Tibial nerve (tissue), 4 donors: ENCODE measurements around the gene RASGEF1B. TPM values are rescaled to one million over a fixed set of nuclear protein-coding genes. Genes with fewer than 3 reads are reported as not detected.

Experiments
- DNase-seq, 2 donors: peaks; one replicate each; pipeline ENCODE4 v3.0.0-alpha.2; 2019; ENCODE audit warnings: low spot score in 2 of 2
- H3K27ac ChIP-seq, 4 donors: fragments of 200-600 bp; sonication (generic) in 3 of 4; one replicate each; pipeline ENCODE4 v1.5.1; 2017 to 2019; ENCODE audit warnings: mild to moderate bottlenecking in 1 of 4
- H3K27me3 ChIP-seq, 2 donors: fragments of 200-600 bp; sonication (generic) in 1 of 2; one replicate each; pipeline versions ENCODE4 v1.5.1 to v1.6.0; 2017 to 2019
- H3K36me3 ChIP-seq, 3 donors: fragments of 200-600 bp; sonication (generic); one replicate each; pipeline ENCODE4 v1.5.1; 2018 to 2019
- H3K4me1 ChIP-seq, 4 donors: fragments of 200-600 bp; sonication (generic) in 3 of 4; one replicate each; pipeline ENCODE4 v1.5.1; 2017 to 2019
- H3K4me3 ChIP-seq, 4 donors: fragments of 200-600 bp; sonication (generic) in 3 of 4; one replicate each; pipeline ENCODE4 v1.5.1; 2017 to 2019; ENCODE audit warnings: mild to moderate bottlenecking in 1 of 4, moderate library complexity in 1 of 4
- H3K9me3 ChIP-seq, 4 donors: fragments of 200-600 bp; sonication (generic) in 3 of 4; one replicate each; pipeline ENCODE4 v1.5.1; 2017 to 2019
- CTCF ChIP-seq, 5 experiments: fragments of 200-600 bp in 3 of 5; fragments of 450-650 bp in 2 of 5; sonication (generic) in 3 of 5; IDR thresholded peaks; one replicate each; pipeline ENCODE4 v1.5.1; 2016 to 2019; ENCODE audit warnings: antibody characterized with exemption in 5 of 5, mild to moderate bottlenecking in 3 of 5, moderate library complexity in 2 of 5
- EP300 ChIP-seq, 2 donors: sonication (generic); formaldehyde crosslinking; IDR thresholded peaks; one replicate each; pipeline ENCODE4 v1.6.1; 2017; ENCODE audit warnings: antibody characterized with exemption in 2 of 2, mild to moderate bottlenecking in 1 of 2
- POLR2A ChIP-seq, 2 donors: fragments of 450-650 bp; IDR thresholded peaks; one replicate each; pipeline ENCODE4 v1.6.1; 2017; ENCODE audit warnings: antibody characterized with exemption in 2 of 2, mild to moderate bottlenecking in 2 of 2, moderate library complexity in 2 of 2
- WGBS, 2 donors: methylation state at CpG; one replicate each; pipeline ENCODE4 v1.1.5; 2018; 5-methylcytosine and 5-hydroxymethylcytosine counted together
- total RNA-seq, 4 donors: library from RNA; depleted of rRNA; stranded (reverse); fragments of >200 nt; gene quantifications; one replicate each; pipeline ENCODE4 v1.1.0, GENCODE V29; 2016

Gene RASGEF1B
- total RNA-seq, 4 donors from 2014 or later: 12.4 to 32.8 (median 15.0) TPM

- H3K4me1 ChIP-seq: no peaks in the 10 kb centered on the region
- DNase-seq: no peak
- no peaks in the 10 kb centered on the region for H3K27me3 ChIP-seq
- TF ChIP-seq CTCF (IDR thresholded peaks at IDR 0.05): no peak
- TF ChIP-seq POLR2A (IDR thresholded peaks at IDR 0.05): no peak
- TF ChIP-seq EP300 (IDR thresholded peaks at IDR 0.05): no peak
- H3K4me3 ChIP-seq: no peak overlapping the region
- 96 to 97% methylated on average over 2 of the region's 2 CpGs for WGBS, 2 donors
- no peaks in the 10 kb centered on the region for H3K36me3 ChIP-seq
- H3K27ac ChIP-seq: no peak overlapping the region
- H3K9me3 ChIP-seq: peaks cover 0 to 9% (median 0%) of the 10 kb centered on the region in 4 donors
Measured at GRCh38 chr4:81389720-81390119, 82.0 kb downstream of the RASGEF1B start.

GRCh38 chr4:81380437-81380836, 91.3 kb downstream of the RASGEF1B start:
- Histone ChIP-seq H3K9me3 (no peaks in the 10 kb centered on the region), H3K4me1 (no peaks in the 10 kb centered on the region), H3K27me3 (no peaks in the 10 kb centered on the region), H3K27ac (no peak overlapping the region), H3K4me3 (no peak overlapping the region), H3K36me3 (no peaks in the 10 kb centered on the region)
- 71 to 84% methylated on average over 2 of the region's 2 CpGs for WGBS, 2 donors
- DNase-seq: no peak
- no peak for TF ChIP-seq CTCF (IDR thresholded peaks at IDR 0.05)
- TF ChIP-seq POLR2A (IDR thresholded peaks at IDR 0.05): no peak
- no peak for TF ChIP-seq EP300 (IDR thresholded peaks at IDR 0.05)

- no peak overlapping the region for H3K4me3 ChIP-seq
- 83 to 90% methylated on average over 1 of the region's 1 CpG for WGBS, 2 donors
- no peak overlapping the region for H3K27ac ChIP-seq
- H3K36me3 ChIP-seq: no peaks in the 10 kb centered on the region
- H3K4me1 ChIP-seq: no peaks in the 10 kb centered on the region
- H3K27me3 ChIP-seq: no peaks in the 10 kb centered on the region
- no peak for DNase-seq
- TF ChIP-seq EP300 (IDR thresholded peaks at IDR 0.05) (no peak), CTCF (IDR thresholded peaks at IDR 0.05) (no peak), POLR2A (IDR thresholded peaks at IDR 0.05) (no peak)
- peaks cover 0 to 6% (median 0%) of the 10 kb centered on the region in 4 donors for H3K9me3 ChIP-seq
Measured at GRCh38 chr4:81378386-81378785, 93.3 kb downstream of the RASGEF1B start.

GRCh38 chr4:81377191-81377590, 94.5 kb downstream of the RASGEF1B start:
- H3K4me1 ChIP-seq: no peaks in the 10 kb centered on the region
- no peak for DNase-seq
- H3K27ac ChIP-seq: no peak overlapping the region
- H3K27me3 ChIP-seq: no peaks in the 10 kb centered on the region
- H3K9me3 ChIP-seq: peaks cover 0 to 6% (median 0%) of the 10 kb centered on the region in 4 donors
- no peaks in the 10 kb centered on the region for H3K36me3 ChIP-seq
- WGBS, 2 donors: 62 to 79% methylated on average over 1 of the region's 1 CpG
- no peak overlapping the region for H3K4me3 ChIP-seq
- no peak for TF ChIP-seq CTCF (IDR thresholded peaks at IDR 0.05)

- H3K4me3 ChIP-seq: no peak overlapping the region
- no peak for DNase-seq
- no peaks in the 10 kb centered on the region for H3K4me1 ChIP-seq
- 85 to 87% methylated on average over 2 of the region's 2 CpGs for WGBS, 2 donors
- TF ChIP-seq CTCF (IDR thresholded peaks at IDR 0.05) (no peak), EP300 (IDR thresholded peaks at IDR 0.05) (no peak), POLR2A (IDR thresholded peaks at IDR 0.05) (no peak)
- no peaks in the 10 kb centered on the region for H3K36me3 ChIP-seq
- H3K9me3 ChIP-seq: peaks cover 0 to 6% (median 0%) of the 10 kb centered on the region in 4 donors
- H3K27me3 ChIP-seq: no peaks in the 10 kb centered on the region
- H3K27ac ChIP-seq: no peak overlapping the region
Measured at GRCh38 chr4:81376720-81377119, 95.0 kb downstream of the RASGEF1B start.
